GM19193 (cell line): Measurements from ENCODE around the gene COL16A1.

ENCODE experiments used
- POLR2A ChIP-seq: IDR thresholded peaks from 4 replicates; pipeline ENCODE4 v1.6.1; 2011; ENCODE audit not compliant: insufficient read depth, insufficient read length; ENCODE audit errors: extremely low read depth

COL16A1 gene

GRCh38 chr1:31742462-31743212 lies 38.8 kb upstream of the COL16A1 start:
- no peak for TF ChIP-seq POLR2A

GRCh38 chr1:31739346-31739745 lies 35.5 kb upstream of the COL16A1 start:
- no peak for TF ChIP-seq POLR2A

GRCh38 chr1:31736675-31737074 lies 32.9 kb upstream of the COL16A1 start:
- no peak for TF ChIP-seq POLR2A

- TF ChIP-seq POLR2A: no peak
Measured at GRCh38 chr1:31735571-31735970, 31.8 kb upstream of the COL16A1 start.

GRCh38 chr1:31734582-31735107 lies 30.8 kb upstream of the COL16A1 start:
- no peak for TF ChIP-seq POLR2A

GRCh38 chr1:31733389-31734219 lies 29.8 kb upstream of the COL16A1 start:
- no peak for TF ChIP-seq POLR2A

- TF ChIP-seq POLR2A: no peak
Measured at GRCh38 chr1:31732751-31733289, 29.0 kb upstream of the COL16A1 start.

GRCh38 chr1:31732343-31732742 lies 28.5 kb upstream of the COL16A1 start:
- no peak for TF ChIP-seq POLR2A

GRCh38 chr1:31731049-31731565 lies 27.3 kb upstream of the COL16A1 start:
- no peak for TF ChIP-seq POLR2A

GRCh38 chr1:31730336-31731048 lies 26.7 kb upstream of the COL16A1 start:
- TF ChIP-seq POLR2A: no peak

- no peak for TF ChIP-seq POLR2A
Measured at GRCh38 chr1:31727849-31728248, 24.0 kb upstream of the COL16A1 start.

GRCh38 chr1:31727195-31727594 lies 23.4 kb upstream of the COL16A1 start:
- no peak for TF ChIP-seq POLR2A

- no peak for TF ChIP-seq POLR2A
Measured at GRCh38 chr1:31726715-31727114, 22.9 kb upstream of the COL16A1 start.

GRCh38 chr1:31725777-31726535 lies 22.1 kb upstream of the COL16A1 start:
- no peak for TF ChIP-seq POLR2A
